ENCODE measurements around the gene LGI1. TPM values are rescaled to one million over a fixed set of nuclear protein-coding genes. Genes with fewer than 3 reads are reported as not detected.
A peak's percentile ranks its signal among the peaks of the same experiment; 100 is the strongest.

LGI1 gene
- under 1 TPM in 2 of 3 donors, not detected in 1; 0.15 to 0.48 TPM for total RNA-seq

- H3K27me3 ChIP-seq, result no peaks in the 10 kb centered on the region
- no peak for DNase-seq (ENCODE audit: low spot score in 2 of 2)
Observed at GRCh38 chr10:93757801-93758507, at the start of gene LGI1. Gene LGI1, plus strand, starts transcription at chr10:93757936. Its CDS starts 209 bp downstream, at chr10:93758145.

DNA sequence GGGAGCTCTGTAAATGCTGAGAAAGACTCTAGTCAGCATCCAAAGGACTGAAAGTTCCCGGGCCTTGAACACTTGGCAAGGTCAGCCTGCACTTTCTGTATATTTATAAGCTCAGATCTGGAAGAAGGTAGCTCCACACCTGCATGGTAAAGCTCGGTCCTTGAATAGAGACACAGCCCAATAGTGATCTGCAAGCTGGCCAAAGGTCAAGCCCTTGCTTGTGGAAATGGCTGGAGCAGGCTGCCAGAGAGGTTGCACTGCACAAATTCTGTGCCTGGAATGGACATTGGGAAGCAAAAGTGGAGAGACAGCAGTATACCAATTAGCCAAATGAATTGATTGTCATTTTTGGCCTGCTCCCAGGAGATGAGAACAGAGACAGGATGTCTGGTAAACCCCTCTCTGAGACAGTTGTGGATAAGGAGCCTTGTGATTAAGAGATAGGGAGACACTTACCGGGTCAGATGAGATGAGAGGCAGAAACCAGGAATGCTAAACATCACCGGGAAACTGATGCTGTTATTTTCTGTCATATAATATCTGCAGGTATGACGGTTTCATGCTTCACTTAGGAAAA is 47.3 kb upstream of the LGI1 start:
- H3K27ac ChIP-seq, result no peak overlapping the region
- no peak for DNase-seq (ENCODE audit: low spot score in 2 of 2)
- no peak for TF ChIP-seq CTCF (IDR thresholded peaks at IDR 0.05)
- no peak for TF ChIP-seq POLR2A (IDR thresholded peaks at IDR 0.05)
- no peak for TF ChIP-seq POLR2AphosphoS5 (IDR thresholded peaks at IDR 0.05)
- no peaks in the 10 kb centered on the region for H3K27me3 ChIP-seq
- intact Hi-C loops (cut with DNase I; ENCODE audit: low total_unique reads), result no loop called here
- no peaks in the 10 kb centered on the region for H3K4me1 ChIP-seq
- no peak overlapping the region for H3K4me3 ChIP-seq
- H3K9me3 ChIP-seq, result no peaks in the 10 kb centered on the region
- no peaks in the 10 kb centered on the region for H3K36me3 ChIP-seq

More at GRCh38 chr10:93757801-93758507, at the start of gene LGI1:
- Histone ChIP-seq H3K4me1 (no peaks in the 10 kb centered on the region), H3K4me3 (peak within 1 kb of the TSS; percentile 16 to 39 (median 18)), H3K9me3 (no peaks in the 10 kb centered on the region), H3K27ac (no peak within 1 kb of the TSS), H3K36me3 (no peaks in the 10 kb centered on the region)
- intact Hi-C loops (cut with DNase I; ENCODE audit: low total_unique reads), result no loop called here
- TF ChIP-seq CTCF (IDR thresholded peaks at IDR 0.05), result no peak
- no peak for TF ChIP-seq POLR2AphosphoS5 (IDR thresholded peaks at IDR 0.05)
- no peak for TF ChIP-seq POLR2A (IDR thresholded peaks at IDR 0.05)

- H3K27me3 ChIP-seq, result no peaks in the 10 kb centered on the region
- H3K4me1 ChIP-seq, result no peaks in the 10 kb centered on the region
- DNase-seq (ENCODE audit: low spot score in 2 of 2), result no peak
- intact Hi-C loops (cut with DNase I; ENCODE audit: low total_unique reads), result no loop called here
- H3K4me3 ChIP-seq, result no peak overlapping the region
- no peak overlapping the region for H3K27ac ChIP-seq
- H3K9me3 ChIP-seq, result no peaks in the 10 kb centered on the region
- H3K36me3 ChIP-seq, result no peaks in the 10 kb centered on the region
- TF ChIP-seq POLR2AphosphoS5 (IDR thresholded peaks at IDR 0.05) (no peak), POLR2A (IDR thresholded peaks at IDR 0.05) (no peak), CTCF (IDR thresholded peaks at IDR 0.05) (no peak)
Observed at GRCh38 chr10:93711891-93712290, 45.8 kb upstream of the LGI1 start.

DNA sequence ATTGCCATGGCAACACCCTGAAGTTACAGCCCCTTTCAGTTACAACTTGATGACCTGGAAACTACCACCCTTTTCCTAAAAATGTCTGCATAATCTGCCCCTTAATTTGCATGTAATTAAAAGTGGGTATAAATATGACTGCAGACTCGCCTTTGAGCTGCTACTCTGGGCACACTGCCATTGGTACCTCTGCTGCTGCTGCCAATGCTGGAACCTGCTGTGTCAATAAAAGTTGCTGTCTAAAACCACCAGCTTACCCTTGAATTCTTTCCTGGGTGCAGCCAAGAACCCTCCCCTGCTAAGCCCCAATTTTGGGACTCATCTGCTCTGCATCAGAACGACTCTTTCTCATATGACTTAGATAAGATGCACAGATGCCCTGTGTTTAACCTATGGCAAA is 45.1 kb upstream of the LGI1 start:
- Histone ChIP-seq H3K9me3 (no peaks in the 10 kb centered on the region), H3K4me3 (no peak overlapping the region), H3K27me3 (no peaks in the 10 kb centered on the region), H3K4me1 (no peaks in the 10 kb centered on the region), H3K27ac (no peak overlapping the region), H3K36me3 (no peaks in the 10 kb centered on the region)
- DNase-seq (ENCODE audit: low spot score in 2 of 2), result no peak
- intact Hi-C loops (cut with DNase I; ENCODE audit: low total_unique reads), result no loop called here
- no peak for TF ChIP-seq CTCF (IDR thresholded peaks at IDR 0.05)
- no peak for TF ChIP-seq POLR2AphosphoS5 (IDR thresholded peaks at IDR 0.05)
- no peak for TF ChIP-seq POLR2A (IDR thresholded peaks at IDR 0.05)

- Histone ChIP-seq H3K36me3 (no peaks in the 10 kb centered on the region), H3K27ac (no peak overlapping the region), H3K27me3 (no peaks in the 10 kb centered on the region), H3K9me3 (no peaks in the 10 kb centered on the region), H3K4me1 (no peaks in the 10 kb centered on the region), H3K4me3 (no peak overlapping the region)
- TF ChIP-seq POLR2AphosphoS5 (IDR thresholded peaks at IDR 0.05), result no peak
- no peak for DNase-seq (ENCODE audit: low spot score in 2 of 2)
- intact Hi-C loops (cut with DNase I; ENCODE audit: low total_unique reads), result no loop called here
Observed at GRCh38 chr10:93715345-93715744, 42.4 kb upstream of the LGI1 start.

Data from breast epithelium (tissue), 4 donors.